Ishikawa (cell line): ENCODE data around the gene MAL.

ENCODE experiments used
- CEBPB ChIP-seq: IDR thresholded peaks from 2 replicates; pipeline ENCODE4 v1.6.1; 2012
- CREB1 ChIP-seq: IDR thresholded peaks from 2 replicates; pipeline ENCODE4 v1.6.1; 2012; ENCODE audit warnings: low read depth
- EGR1 ChIP-seq: IDR thresholded peaks from 2 replicates; pipeline ENCODE4 v1.6.1; 2012
- EP300 ChIP-seq: IDR thresholded peaks from 2 replicates; pipeline ENCODE4 v1.6.1; 2012; ENCODE audit warnings: borderline replicate concordance
- FOXM1 ChIP-seq: IDR thresholded peaks from 2 replicates; pipeline ENCODE4 v1.6.1; 2012; ENCODE audit warnings: low read depth, borderline replicate concordance
- NFIC ChIP-seq: IDR thresholded peaks from 2 replicates; pipeline ENCODE4 v1.6.1; 2012
- RAD21 ChIP-seq: IDR thresholded peaks from 2 replicates; pipeline ENCODE4 v1.6.1; 2012; ENCODE audit warnings: low read depth
- TAF1 ChIP-seq: IDR thresholded peaks from 2 replicates; pipeline ENCODE4 v1.6.1; 2012; ENCODE audit warnings: low read depth, mild to moderate bottlenecking
- TCF12 ChIP-seq: IDR thresholded peaks from 2 replicates; pipeline ENCODE4 v1.6.1; 2012; ENCODE audit warnings: low read depth
- TEAD4 ChIP-seq: IDR thresholded peaks from 2 replicates; pipeline ENCODE4 v1.6.1; 2012
- USF1 ChIP-seq: IDR thresholded peaks from 2 replicates; pipeline ENCODE4 v1.6.1; 2012
- YY1 ChIP-seq: IDR thresholded peaks from 2 replicates; pipeline ENCODE4 v1.6.1; 2012; ENCODE audit warnings: low read depth
- ZBTB7A ChIP-seq: IDR thresholded peaks from 2 replicates; pipeline ENCODE4 v1.6.1; 2012; ENCODE audit warnings: low read depth
- TF ChIP-seq, protein P1 (sequence below): IDR thresholded peaks from 2 replicates; pipeline ENCODE4 v1.6.1; 2012; ENCODE audit warnings: low read depth, mild to moderate bottlenecking
- TF ChIP-seq, protein P2 (sequence below): IDR thresholded peaks from 2 replicates; pipeline ENCODE4 v1.6.1; 2012

Gene MAL

GRCh38 chr2:95087379-95087778, 61.9 kb downstream of the MAL start:
- TF ChIP-seq TCF12 (no peak), EGR1 (no peak), EP300 (no peak), ZBTB7A (no peak), TAF1 (no peak), NFIC (no peak), CEBPB (no peak), CREB1 (no peak), RAD21 (no peak), USF1 (no peak), YY1 (no peak), TEAD4 (no peak)
- TF ChIP-seq, protein P1, sequence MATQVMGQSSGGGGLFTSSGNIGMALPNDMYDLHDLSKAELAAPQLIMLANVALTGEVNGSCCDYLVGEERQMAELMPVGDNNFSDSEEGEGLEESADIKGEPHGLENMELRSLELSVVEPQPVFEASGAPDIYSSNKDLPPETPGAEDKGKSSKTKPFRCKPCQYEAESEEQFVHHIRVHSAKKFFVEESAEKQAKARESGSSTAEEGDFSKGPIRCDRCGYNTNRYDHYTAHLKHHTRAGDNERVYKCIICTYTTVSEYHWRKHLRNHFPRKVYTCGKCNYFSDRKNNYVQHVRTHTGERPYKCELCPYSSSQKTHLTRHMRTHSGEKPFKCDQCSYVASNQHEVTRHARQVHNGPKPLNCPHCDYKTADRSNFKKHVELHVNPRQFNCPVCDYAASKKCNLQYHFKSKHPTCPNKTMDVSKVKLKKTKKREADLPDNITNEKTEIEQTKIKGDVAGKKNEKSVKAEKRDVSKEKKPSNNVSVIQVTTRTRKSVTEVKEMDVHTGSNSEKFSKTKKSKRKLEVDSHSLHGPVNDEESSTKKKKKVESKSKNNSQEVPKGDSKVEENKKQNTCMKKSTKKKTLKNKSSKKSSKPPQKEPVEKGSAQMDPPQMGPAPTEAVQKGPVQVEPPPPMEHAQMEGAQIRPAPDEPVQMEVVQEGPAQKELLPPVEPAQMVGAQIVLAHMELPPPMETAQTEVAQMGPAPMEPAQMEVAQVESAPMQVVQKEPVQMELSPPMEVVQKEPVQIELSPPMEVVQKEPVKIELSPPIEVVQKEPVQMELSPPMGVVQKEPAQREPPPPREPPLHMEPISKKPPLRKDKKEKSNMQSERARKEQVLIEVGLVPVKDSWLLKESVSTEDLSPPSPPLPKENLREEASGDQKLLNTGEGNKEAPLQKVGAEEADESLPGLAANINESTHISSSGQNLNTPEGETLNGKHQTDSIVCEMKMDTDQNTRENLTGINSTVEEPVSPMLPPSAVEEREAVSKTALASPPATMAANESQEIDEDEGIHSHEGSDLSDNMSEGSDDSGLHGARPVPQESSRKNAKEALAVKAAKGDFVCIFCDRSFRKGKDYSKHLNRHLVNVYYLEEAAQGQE = no peak
- TF ChIP-seq, protein P2, sequence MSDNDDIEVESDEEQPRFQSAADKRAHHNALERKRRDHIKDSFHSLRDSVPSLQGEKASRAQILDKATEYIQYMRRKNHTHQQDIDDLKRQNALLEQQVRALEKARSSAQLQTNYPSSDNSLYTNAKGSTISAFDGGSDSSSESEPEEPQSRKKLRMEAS = no peak

- TF ChIP-seq, protein P1 = no peak
- TF ChIP-seq TAF1 (no peak), YY1 (no peak), ZBTB7A (no peak), CEBPB (no peak), FOXM1 (no peak), RAD21 (no peak), EGR1 (no peak), EP300 (no peak), USF1 (no peak), NFIC (no peak), TCF12 (no peak), TEAD4 (no peak)
- TF ChIP-seq, protein P2 = no peak
Measured at GRCh38 chr2:95091885-95092555, 66.5 kb downstream of the MAL start.

DNA sequence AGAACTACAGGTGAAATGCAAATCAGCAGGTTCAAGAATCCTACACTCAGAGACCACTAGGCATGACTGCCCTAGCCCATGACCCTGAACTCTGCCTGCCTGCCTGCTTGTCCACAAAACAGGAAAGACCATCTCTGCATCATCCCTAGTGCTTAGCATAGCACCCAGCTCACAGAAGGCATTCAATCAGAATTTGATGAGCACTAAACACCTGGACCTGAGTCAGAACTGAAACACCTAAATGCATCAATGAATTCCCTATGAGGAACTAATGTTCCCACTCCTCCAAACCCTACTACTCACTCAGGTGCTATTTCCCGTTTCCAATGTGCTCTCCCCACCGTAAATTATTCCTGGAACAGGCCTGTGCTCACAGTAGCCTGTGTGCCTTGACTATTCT, 74.4 kb downstream of the MAL start:
- TF ChIP-seq CEBPB (no peak), USF1 (no peak), YY1 (no peak), NFIC (no peak), RAD21 (no peak), ZBTB7A (no peak), TAF1 (no peak), EP300 (no peak)
- TF ChIP-seq, protein P1 = no peak
- TF ChIP-seq, protein P2 = no peak
